GM12864 (cell line): ENCODE measurements around the gene PHYKPL.

Experiments used
- DNase-seq: peaks from one replicate; pipeline ENCODE4 v3.0.0-alpha.2; 2011; ENCODE audit warnings: low read depth
- H3K4me3 ChIP-seq: 2 replicates; pipeline ENCODE4 v1.5.1; 2011; ENCODE audit warnings: mild to moderate bottlenecking, low read depth, low read length, control low read depth
- CTCF ChIP-seq: IDR thresholded peaks from 2 replicates; pipeline ENCODE4 v1.5.1; 2011; ENCODE audit warnings: low read depth, mild to moderate bottlenecking, moderate library complexity, low read length, control low read depth, inconsistent platforms; ENCODE audit errors: missing control alignments

PHYKPL gene

GRCh38 chr5:178252258-178252657 lies 19.7 kb upstream of the PHYKPL start:
- TF ChIP-seq CTCF = no peak
- DNase-seq = no peak
- H3K4me3 ChIP-seq = no peak overlapping the region

- no peak for DNase-seq
- H3K4me3 ChIP-seq = no peak overlapping the region
- TF ChIP-seq CTCF = no peak
These were observed 17.7 kb upstream of the PHYKPL start for GRCh38 chr5:178250263-178250662.

- H3K4me3 ChIP-seq = no peak overlapping the region
- no peak for TF ChIP-seq CTCF
- no peak for DNase-seq
These were observed 16.8 kb upstream of the PHYKPL start for GRCh38 chr5:178249191-178249989.

- no peak overlapping the region for H3K4me3 ChIP-seq
- no peak for DNase-seq
- TF ChIP-seq CTCF = no peak
These were observed 16.1 kb upstream of the PHYKPL start for GRCh38 chr5:178248750-178249149.

- peak; percentile 22 for TF ChIP-seq CTCF
- DNase-seq = no peak
- H3K4me3 ChIP-seq = no peak overlapping the region
These were observed 15.2 kb upstream of the PHYKPL start for GRCh38 chr5:178247481-178248456.

- no peak for DNase-seq
- no peak for TF ChIP-seq CTCF
These were observed 14.2 kb upstream of the PHYKPL start for GRCh38 chr5:178246624-178247279.

More at GRCh38 chr5:178246624-178247279, 14.2 kb upstream of the PHYKPL start:
- no peak overlapping the region for H3K4me3 ChIP-seq
